Immature natural killer cell (primary cell): ENCODE results near the gene IFT80. TPM values are rescaled to one million over a fixed set of nuclear protein-coding genes. Genes with fewer than 3 reads are reported as not detected.

ENCODE experiments used
- DNase-seq, 3 donors: peaks; one replicate each; pipeline ENCODE4 v3.0.0; 2022; ENCODE audit warnings: mixed read lengths in 1 of 3
- H3K27ac Mint-ChIP-seq, 6 donors: one replicate each; pipeline ENCODE4 v1.8.0; 2020; ENCODE audit warnings: mixed read lengths in 6 of 6, mild to moderate bottlenecking in 5 of 6, inconsistent platforms in 4 of 6, moderate library complexity in 3 of 6
- H3K27me3 Mint-ChIP-seq, 3 donors: one replicate each; pipeline ENCODE4 v1.8.0; 2020 to 2021; ENCODE audit warnings: low read depth in 3 of 3, mild to moderate bottlenecking in 3 of 3, mixed read lengths in 3 of 3, moderate library complexity in 3 of 3, inconsistent platforms in 1 of 3
- H3K36me3 Mint-ChIP-seq, 3 donors: one replicate each; pipeline ENCODE4 v1.8.0; 2020; ENCODE audit warnings: mixed read lengths in 3 of 3, inconsistent platforms in 2 of 3, mild to moderate bottlenecking in 2 of 3
- H3K4me1 Mint-ChIP-seq, 2 donors: one replicate each; pipeline ENCODE4 v1.8.0; 2020; ENCODE audit warnings: inconsistent platforms in 2 of 2, mild to moderate bottlenecking in 2 of 2, mixed read lengths in 2 of 2, moderate library complexity in 1 of 2
- H3K4me3 Mint-ChIP-seq, 5 donors: one replicate each; pipeline ENCODE4 v1.8.0; 2020; ENCODE audit warnings: mild to moderate bottlenecking in 5 of 5, mixed read lengths in 5 of 5, inconsistent platforms in 3 of 5, moderate library complexity in 3 of 5
- H3K9me3 Mint-ChIP-seq, 6 donors: one replicate each; pipeline ENCODE4 v1.8.0; 2020; ENCODE audit warnings: mild to moderate bottlenecking in 6 of 6, mixed read lengths in 6 of 6, inconsistent platforms in 4 of 6, moderate library complexity in 3 of 6
- polyA plus RNA-seq, 3 donors: library from polyadenylated mRNA; unstranded; fragments of 300-500 nt; fragmentation: Illumina TruSeq; gene quantifications; one replicate each; pipeline ENCODE4 v1.2.3, GENCODE V29; 2021

IFT80 gene
- polyA plus RNA-seq, 3 donors from 2014 or later: 0.90 to 6.3 (median 2.9) TPM

DNA sequence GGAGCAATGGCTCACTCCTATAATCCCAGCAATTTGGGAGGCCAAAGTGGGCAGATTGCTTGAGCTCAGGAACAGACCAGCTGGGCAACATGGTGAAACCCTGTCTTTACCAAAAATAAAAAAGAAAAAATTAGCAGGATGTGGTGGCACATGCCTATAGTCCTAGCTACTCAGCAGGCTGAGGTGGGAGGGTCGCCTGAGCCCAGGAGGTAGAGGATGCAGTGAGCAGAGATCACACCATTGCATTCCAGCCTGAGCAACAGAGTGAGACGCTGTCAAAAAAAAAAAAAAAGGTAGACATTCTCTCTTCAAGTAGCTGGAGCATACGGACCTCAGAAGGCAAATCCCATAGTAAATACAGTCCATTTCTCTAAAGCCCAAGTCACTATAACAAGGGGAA, 180.9 kb downstream of the IFT80 start:
- Mint-ChIP-seq H3K9me3 (no peaks in the 10 kb centered on the region), H3K27ac (no peak overlapping the region), H3K27me3 (peaks cover 12 to 25% (median 17%) of the 10 kb centered on the region in 3 donors), H3K4me3 (no peak overlapping the region), H3K4me1 (no peaks in the 10 kb centered on the region), H3K36me3 (no peaks in the 10 kb centered on the region)
- no peak for DNase-seq

DNA sequence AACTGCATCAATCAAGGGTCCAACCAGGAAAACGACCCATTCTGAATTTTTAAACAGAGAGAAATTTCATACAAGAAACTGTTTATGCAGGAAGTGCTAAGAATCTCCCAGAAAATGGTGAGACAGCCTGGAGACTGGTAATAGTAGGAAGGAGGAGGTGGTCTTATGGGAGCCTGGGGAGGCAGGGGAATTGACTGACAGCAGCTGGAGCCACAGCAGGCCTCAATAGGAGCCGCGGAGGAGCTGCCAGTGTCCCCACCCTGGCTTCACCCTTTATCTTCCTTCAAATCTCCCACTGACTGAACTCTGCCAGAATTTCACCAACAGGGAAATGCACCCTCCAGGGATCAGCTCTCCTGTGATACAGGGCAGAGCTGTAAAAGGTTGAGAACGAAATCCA, 181.3 kb downstream of the IFT80 start:
- Mint-ChIP-seq H3K27me3 (peaks cover 12 to 22% (median 13%) of the 10 kb centered on the region in 3 donors), H3K4me1 (no peaks in the 10 kb centered on the region), H3K9me3 (no peaks in the 10 kb centered on the region), H3K27ac (no peak overlapping the region), H3K4me3 (no peak overlapping the region), H3K36me3 (no peaks in the 10 kb centered on the region)
- no peak for DNase-seq

DNA sequence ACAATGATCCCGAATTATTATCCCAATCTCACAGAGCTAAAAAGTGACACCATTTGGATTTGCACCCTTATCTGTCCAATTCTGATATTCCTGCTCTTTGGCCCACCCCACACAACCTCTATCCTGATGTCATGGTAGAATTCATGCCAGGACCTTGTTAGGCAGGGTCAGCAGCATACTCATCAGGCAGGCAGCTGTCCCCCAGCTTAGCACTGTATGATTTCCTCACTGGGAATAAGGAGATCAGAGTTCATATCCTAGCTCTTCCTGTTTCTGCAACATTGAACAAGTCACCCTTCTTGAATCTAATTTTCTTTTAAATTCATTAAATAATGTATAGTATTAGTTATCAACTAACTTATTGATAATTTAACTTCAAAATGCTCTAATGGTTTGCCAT, 185.8 kb downstream of the IFT80 start:
- H3K9me3 Mint-ChIP-seq: no peaks in the 10 kb centered on the region
- H3K27ac Mint-ChIP-seq: no peak overlapping the region
- H3K4me1 Mint-ChIP-seq: no peaks in the 10 kb centered on the region
- no peaks in the 10 kb centered on the region for H3K36me3 Mint-ChIP-seq
- H3K4me3 Mint-ChIP-seq: no peak overlapping the region
- DNase-seq: no peak
- H3K27me3 Mint-ChIP-seq: peaks cover 0 to 15% (median 2%) of the 10 kb centered on the region in 3 donors

DNA sequence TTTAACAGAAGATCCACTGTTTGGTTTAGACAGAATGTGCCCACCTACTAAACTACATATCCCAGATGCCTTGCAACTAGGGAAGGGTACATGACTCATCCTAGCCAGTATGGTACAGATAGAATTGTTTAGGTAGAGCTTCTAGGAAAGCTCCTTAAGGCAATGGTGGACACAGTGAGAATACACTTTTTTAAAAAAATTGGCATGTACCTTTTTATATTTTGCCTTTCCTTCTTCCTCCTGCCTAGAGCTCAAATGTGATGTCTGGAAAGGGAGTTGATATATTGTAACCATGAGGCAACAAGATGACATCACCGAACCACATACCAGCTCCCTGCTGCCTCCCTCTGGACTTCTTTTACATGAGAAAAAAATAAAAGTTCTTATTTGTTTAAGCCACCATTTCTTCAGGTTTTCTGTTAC, 188.2 kb downstream of the IFT80 start:
- Mint-ChIP-seq H3K4me1 (no peaks in the 10 kb centered on the region), H3K27ac (no peak overlapping the region), H3K36me3 (no peaks in the 10 kb centered on the region), H3K27me3 (peaks cover 0 to 11% (median 2%) of the 10 kb centered on the region in 3 donors), H3K9me3 (no peaks in the 10 kb centered on the region), H3K4me3 (no peak overlapping the region)
- DNase-seq: no peak

DNA sequence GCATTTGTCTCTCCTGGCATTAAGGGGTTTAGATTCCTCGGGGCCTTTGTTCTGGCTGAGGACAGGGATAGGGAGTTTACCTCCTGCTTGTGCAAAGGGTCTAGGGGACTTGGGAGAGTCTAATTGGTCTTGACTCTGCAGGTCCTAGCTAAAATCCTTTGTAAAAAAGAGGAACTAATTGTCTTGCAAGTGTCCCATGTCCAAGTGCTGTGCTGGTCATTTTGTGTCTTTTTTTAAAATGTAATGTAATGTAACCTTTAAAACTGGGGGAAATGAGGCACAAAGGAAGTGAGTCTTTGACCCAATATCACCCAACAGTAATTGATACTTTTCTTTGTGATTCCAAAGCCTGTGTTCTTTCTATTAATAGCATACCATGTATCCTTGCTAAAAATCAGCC, 188.7 kb downstream of the IFT80 start:
- no peaks in the 10 kb centered on the region for H3K4me1 Mint-ChIP-seq
- H3K4me3 Mint-ChIP-seq: no peak overlapping the region
- peaks cover 0 to 11% (median 2%) of the 10 kb centered on the region in 3 donors for H3K27me3 Mint-ChIP-seq
- no peaks in the 10 kb centered on the region for H3K9me3 Mint-ChIP-seq
- no peak for DNase-seq
- no peak overlapping the region for H3K27ac Mint-ChIP-seq
- no peaks in the 10 kb centered on the region for H3K36me3 Mint-ChIP-seq

Other genes with a start within 250 kb of the IFT80 start
- gene C3orf80, start 173.8 kb downstream of the IFT80 start, polyA plus RNA-seq: not detected
- gene SMC4, start 425 bp upstream of the IFT80 start, polyA plus RNA-seq: 10 to 100 TPM; 11.3 to 77.2 (median 31.6) TPM
- 10 to 100 TPM; 13.1 to 22.6 (median 14.5) TPM for gene TRIM59, start 50.6 kb upstream of the IFT80 start, polyA plus RNA-seq
- gene KPNA4, start 166.3 kb upstream of the IFT80 start, polyA plus RNA-seq: 10 to 100 TPM; 10.5 to 12.0 (median 10.9) TPM